ENCODE results near the gene LBHD2. TPM values are rescaled to one million over a fixed set of nuclear protein-coding genes. Genes with fewer than 3 reads are reported as not detected.

LBHD2 gene
- total RNA-seq, 2 donors from 2014 or later: not detected

- Histone ChIP-seq H3K27me3 (ENCODE audit: control insufficient read depth, insufficient read depth, low read length, poor library complexity, severe bottlenecking) (peaks cover 47% of the 10 kb centered on the region), H3K9ac (ENCODE audit: extremely low read depth, low read length, poor library complexity, severe bottlenecking) (no peak overlapping the region), H3K36me3 (ENCODE audit: control insufficient read depth, insufficient read depth, low read length) (no peaks in the 10 kb centered on the region), H3K27ac (ENCODE audit: low read depth, low read length) (no peak overlapping the region), H3K4me1 (ENCODE audit: control insufficient read depth, insufficient read depth, low read length) (no peaks in the 10 kb centered on the region), H3K9me3 (ENCODE audit: control insufficient read depth, low read length) (no peaks in the 10 kb centered on the region), H3K4me3 (ENCODE audit: low read length) (no peak overlapping the region)
- Mint-ChIP-seq H3K9me3 (no peaks in the 10 kb centered on the region), H3K4me1 (no peaks in the 10 kb centered on the region), H3K27me3 (ENCODE audit: insufficient read depth) (peaks cover 12% of the 10 kb centered on the region), H3K4me3 (no peak overlapping the region), H3K36me3 (ENCODE audit: low read depth) (no peaks in the 10 kb centered on the region), H3K27ac (no peak overlapping the region)
- TF ChIP-seq CTCF (conservative IDR thresholded peaks at IDR 0.05): no peak
- WGBS, 2 experiments (ENCODE audit: insufficient coverage in 1 of 2, insufficient read length in 1 of 2): 86 to 88% methylated on average over 2 to 8 of the region's 8 CpGs
- peak; percentile 31 for DNase-seq
Observed at GRCh38 chr14:103086771-103087342, 2.8 kb downstream of the LBHD2 start.

- no peak for TF ChIP-seq CTCF (conservative IDR thresholded peaks at IDR 0.05)
- H3K9me3 Mint-ChIP-seq: no peaks in the 10 kb centered on the region
- 54 to 78% methylated on average over 4 to 13 of the region's 13 CpGs for WGBS, 2 experiments (ENCODE audit: insufficient coverage in 1 of 2, insufficient read length in 1 of 2)
- Histone ChIP-seq H3K9me3 (ENCODE audit: control insufficient read depth, low read length) (no peaks in the 10 kb centered on the region), H3K27ac (ENCODE audit: low read depth, low read length) (no peak overlapping the region), H3K9ac (ENCODE audit: extremely low read depth, low read length, poor library complexity, severe bottlenecking) (no peak overlapping the region), H3K4me3 (ENCODE audit: low read length) (no peak overlapping the region), H3K27me3 (ENCODE audit: control insufficient read depth, insufficient read depth, low read length, poor library complexity, severe bottlenecking) (peaks cover 41% of the 10 kb centered on the region), H3K4me1 (ENCODE audit: control insufficient read depth, insufficient read depth, low read length) (no peaks in the 10 kb centered on the region), H3K36me3 (ENCODE audit: control insufficient read depth, insufficient read depth, low read length) (no peaks in the 10 kb centered on the region)
- peaks cover 12% of the 10 kb centered on the region for H3K27me3 Mint-ChIP-seq (ENCODE audit: insufficient read depth)
- H3K36me3 Mint-ChIP-seq (ENCODE audit: low read depth): no peaks in the 10 kb centered on the region
- H3K4me1 Mint-ChIP-seq: no peaks in the 10 kb centered on the region
- H3K4me3 Mint-ChIP-seq: no peak overlapping the region
- peak; percentile 71 for DNase-seq
- H3K27ac Mint-ChIP-seq: no peak overlapping the region
Observed at GRCh38 chr14:103087343-103087835, 3.4 kb downstream of the LBHD2 start.

GRCh38 chr14:103088921-103089320 is 4.9 kb downstream of the LBHD2 start:
- H3K27me3 Mint-ChIP-seq (ENCODE audit: insufficient read depth): peaks cover 12% of the 10 kb centered on the region
- H3K4me3 Mint-ChIP-seq: no peak overlapping the region
- Histone ChIP-seq H3K27ac (ENCODE audit: low read depth, low read length) (no peak overlapping the region), H3K4me3 (ENCODE audit: low read length) (no peak overlapping the region), H3K36me3 (ENCODE audit: control insufficient read depth, insufficient read depth, low read length) (no peaks in the 10 kb centered on the region), H3K4me1 (ENCODE audit: control insufficient read depth, insufficient read depth, low read length) (no peaks in the 10 kb centered on the region), H3K9me3 (ENCODE audit: control insufficient read depth, low read length) (no peaks in the 10 kb centered on the region), H3K9ac (ENCODE audit: extremely low read depth, low read length, poor library complexity, severe bottlenecking) (no peak overlapping the region), H3K27me3 (ENCODE audit: control insufficient read depth, insufficient read depth, low read length, poor library complexity, severe bottlenecking) (peaks cover 26% of the 10 kb centered on the region)
- no peak for DNase-seq
- no peak overlapping the region for H3K27ac Mint-ChIP-seq
- WGBS, 2 experiments (ENCODE audit: insufficient coverage in 1 of 2, insufficient read length in 1 of 2): 85 to 95% methylated on average over 2 to 6 of the region's 6 CpGs
- no peaks in the 10 kb centered on the region for H3K36me3 Mint-ChIP-seq (ENCODE audit: low read depth)
- no peaks in the 10 kb centered on the region for H3K9me3 Mint-ChIP-seq
- no peaks in the 10 kb centered on the region for H3K4me1 Mint-ChIP-seq
- no peak for TF ChIP-seq CTCF (conservative IDR thresholded peaks at IDR 0.05)

All from endodermal cell (in vitro differentiated cells).